Mucosa of rectum (tissue), 2 donors: ENCODE results near the gene BACH2.

Source experiments
- H3K27ac ChIP-seq, 2 donors: one replicate each; pipeline ENCODE4 v1.7.0; 2013; ENCODE audit warnings: inconsistent platforms in 2 of 2, low read depth in 2 of 2, low read length in 2 of 2
- H3K27me3 ChIP-seq, 2 donors: one replicate each; pipeline ENCODE4 v1.7.0; 2013; ENCODE audit warnings: low read length in 2 of 2; ENCODE audit not compliant: control insufficient read depth in 2 of 2, insufficient read depth in 2 of 2
- H3K36me3 ChIP-seq, 2 donors: one replicate each; pipeline ENCODE4 v1.7.0; 2013; ENCODE audit warnings: low read length in 2 of 2; ENCODE audit not compliant: control insufficient read depth in 2 of 2, insufficient read depth in 2 of 2
- H3K4me1 ChIP-seq, 2 donors: one replicate each; pipeline ENCODE4 v1.7.0; 2013; ENCODE audit warnings: low read length in 2 of 2, mild to moderate bottlenecking in 1 of 2; ENCODE audit not compliant: control insufficient read depth in 2 of 2, insufficient read depth in 2 of 2
- H3K4me3 ChIP-seq, 2 donors: one replicate each; pipeline ENCODE4 v1.7.0; 2013; ENCODE audit warnings: low read length in 2 of 2
- H3K9ac ChIP-seq, 2 donors: one replicate each; pipeline ENCODE4 v1.7.0; 2013; ENCODE audit warnings: low read length in 2 of 2, low read depth in 1 of 2, mild to moderate bottlenecking in 1 of 2
- H3K9me3 ChIP-seq, 2 donors: one replicate each; pipeline ENCODE4 v1.7.0; 2013; ENCODE audit warnings: low read length in 2 of 2; ENCODE audit not compliant: control insufficient read depth in 2 of 2
- donor health status: healthy.
- donor health status: Normal muscosa, but diverticular disease.

The BACH2 gene

GRCh38 chr6:90202156-90202555 is 94.5 kb downstream of the BACH2 start:
- Histone ChIP-seq H3K36me3 (no peaks in the 10 kb centered on the region), H3K4me1 (no peaks in the 10 kb centered on the region), H3K27ac (no peak overlapping the region), H3K9ac (no peak overlapping the region), H3K9me3 (no peaks in the 10 kb centered on the region), H3K27me3 (no peaks in the 10 kb centered on the region), H3K4me3 (no peak overlapping the region)

- H3K4me1 ChIP-seq = no peaks in the 10 kb centered on the region
- no peak overlapping the region for H3K27ac ChIP-seq
- H3K9me3 ChIP-seq = no peaks in the 10 kb centered on the region
- no peaks in the 10 kb centered on the region for H3K36me3 ChIP-seq
- no peak overlapping the region for H3K4me3 ChIP-seq
- H3K9ac ChIP-seq = no peak overlapping the region
- H3K27me3 ChIP-seq = no peaks in the 10 kb centered on the region
Observed at GRCh38 chr6:90199900-90200299, 96.7 kb downstream of the BACH2 start.

GRCh38 chr6:90198758-90199425 is 97.8 kb downstream of the BACH2 start:
- Histone ChIP-seq H3K4me1 (no peaks in the 10 kb centered on the region), H3K27ac (no peak overlapping the region), H3K36me3 (no peaks in the 10 kb centered on the region), H3K27me3 (no peaks in the 10 kb centered on the region), H3K9me3 (no peaks in the 10 kb centered on the region), H3K9ac (no peak overlapping the region), H3K4me3 (no peak overlapping the region)

- Histone ChIP-seq H3K36me3 (no peaks in the 10 kb centered on the region), H3K4me1 (no peaks in the 10 kb centered on the region), H3K27me3 (no peaks in the 10 kb centered on the region), H3K4me3 (no peak overlapping the region), H3K9ac (no peak overlapping the region), H3K27ac (no peak overlapping the region), H3K9me3 (no peaks in the 10 kb centered on the region)
Observed at GRCh38 chr6:90197854-90198496, 98.7 kb downstream of the BACH2 start.

GRCh38 chr6:90195094-90195829 is 101.4 kb downstream of the BACH2 start:
- Histone ChIP-seq H3K4me3 (no peak overlapping the region), H3K4me1 (no peaks in the 10 kb centered on the region), H3K27me3 (no peaks in the 10 kb centered on the region), H3K36me3 (no peaks in the 10 kb centered on the region), H3K9ac (no peak overlapping the region), H3K27ac (no peak overlapping the region), H3K9me3 (no peaks in the 10 kb centered on the region)

DNA sequence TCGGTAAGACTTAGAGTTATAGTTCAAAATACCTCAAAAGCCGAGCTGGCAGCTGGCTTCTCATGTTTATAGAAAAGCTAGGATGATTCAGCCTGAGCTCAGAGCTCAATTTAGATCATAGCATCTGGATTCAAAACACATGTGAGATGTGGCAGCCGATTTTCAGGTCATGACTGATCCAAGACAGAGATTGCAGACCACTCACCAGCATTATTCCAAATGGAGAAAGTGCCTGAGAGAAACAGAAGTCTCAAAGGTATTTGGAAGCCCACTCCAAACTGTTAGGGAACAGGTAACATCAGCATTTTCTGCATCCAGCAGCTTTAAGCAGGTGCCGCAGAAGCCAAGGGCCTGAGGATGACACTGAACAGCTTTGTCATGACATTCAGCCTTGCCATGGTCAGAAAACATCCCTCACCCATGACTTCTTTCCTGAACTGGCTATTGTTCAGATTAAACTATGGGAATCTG is 102.2 kb downstream of the BACH2 start:
- Histone ChIP-seq H3K4me3 (no peak overlapping the region), H3K36me3 (no peaks in the 10 kb centered on the region), H3K9ac (no peak overlapping the region), H3K27ac (no peak overlapping the region), H3K4me1 (no peaks in the 10 kb centered on the region), H3K27me3 (no peaks in the 10 kb centered on the region), H3K9me3 (no peaks in the 10 kb centered on the region)

DNA sequence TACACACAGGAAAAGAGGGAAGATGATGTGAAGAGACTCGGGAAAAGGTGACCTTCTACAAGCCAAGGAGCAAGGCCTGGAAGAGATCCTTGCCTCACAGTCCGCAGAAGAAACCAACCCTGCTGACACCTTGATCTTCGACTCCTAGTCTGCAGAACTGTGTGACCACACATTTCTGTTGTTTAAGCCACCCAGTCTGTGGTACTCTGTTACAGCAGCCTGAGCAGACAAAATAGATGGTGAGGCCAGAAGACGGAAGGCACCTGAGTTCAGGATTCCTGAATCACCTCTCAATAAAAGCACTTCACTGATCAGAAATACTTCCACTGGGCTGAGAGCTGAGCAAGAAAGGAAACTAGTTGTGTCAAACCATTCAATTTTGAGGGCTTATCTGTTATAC is 103.3 kb downstream of the BACH2 start:
- Histone ChIP-seq H3K36me3 (no peaks in the 10 kb centered on the region), H3K9me3 (no peaks in the 10 kb centered on the region), H3K9ac (no peak overlapping the region), H3K27me3 (no peaks in the 10 kb centered on the region), H3K4me1 (no peaks in the 10 kb centered on the region), H3K4me3 (no peak overlapping the region), H3K27ac (no peak overlapping the region)

DNA sequence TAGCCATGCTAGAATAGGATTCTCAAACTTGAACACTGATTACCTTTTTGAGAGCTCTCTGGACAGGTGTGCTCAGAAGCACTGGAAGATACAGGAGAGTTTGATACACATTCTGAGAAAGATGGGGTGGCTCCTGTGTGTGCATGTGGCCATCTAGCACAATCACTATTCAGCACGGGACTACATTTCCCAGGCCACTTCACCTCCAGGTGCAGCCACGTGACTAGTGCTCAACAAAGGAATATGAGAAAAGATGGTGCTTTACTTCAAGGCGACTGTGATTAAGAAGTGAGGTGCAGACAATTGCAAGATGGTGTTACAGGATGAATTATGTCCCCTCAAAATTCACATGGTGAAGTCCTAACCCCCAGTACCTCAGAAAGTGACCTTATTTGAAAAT is 103.8 kb downstream of the BACH2 start:
- Histone ChIP-seq H3K9me3 (no peaks in the 10 kb centered on the region), H3K27ac (no peak overlapping the region), H3K27me3 (no peaks in the 10 kb centered on the region), H3K9ac (no peak overlapping the region), H3K4me1 (peaks cover 0 to under 1% of the 10 kb centered on the region in 2 donors), H3K36me3 (no peaks in the 10 kb centered on the region), H3K4me3 (no peak overlapping the region)

DNA sequence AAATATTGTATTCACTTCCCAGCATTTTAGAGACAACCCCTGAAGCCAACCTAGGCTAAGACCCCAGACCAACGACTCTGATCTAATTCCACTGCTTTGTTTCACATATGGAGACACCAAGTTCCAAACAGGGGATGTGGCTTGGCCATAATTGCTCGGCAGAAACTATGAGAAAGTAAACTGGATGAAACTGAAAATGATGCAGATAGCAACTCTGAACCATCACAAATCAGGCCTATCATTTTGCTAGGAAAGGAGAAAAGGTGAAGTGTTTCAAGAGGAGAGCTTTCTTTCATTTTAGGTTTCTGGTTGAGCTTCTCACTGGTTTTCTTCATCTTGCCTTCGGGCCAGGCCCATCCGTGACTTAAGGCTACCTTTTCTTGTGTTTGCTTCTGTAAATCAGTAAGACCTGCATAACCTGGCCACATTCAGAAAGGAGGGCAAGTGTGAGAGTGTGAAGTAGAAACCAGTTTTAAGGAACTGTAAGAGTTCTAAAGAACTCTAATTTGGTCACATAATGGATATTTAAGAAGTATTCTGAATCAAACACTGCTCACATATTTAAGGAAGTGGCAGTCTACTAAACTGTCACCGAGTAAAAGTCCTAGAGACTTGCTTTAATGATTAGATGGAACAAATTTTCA is 105.8 kb downstream of the BACH2 start:
- Histone ChIP-seq H3K27ac (no peak overlapping the region), H3K9ac (no peak overlapping the region), H3K36me3 (no peaks in the 10 kb centered on the region), H3K4me3 (no peak overlapping the region), H3K9me3 (no peaks in the 10 kb centered on the region), H3K4me1 (peaks cover 0 to 4% of the 10 kb centered on the region in 2 donors), H3K27me3 (no peaks in the 10 kb centered on the region)

- Histone ChIP-seq H3K27ac (no peak overlapping the region), H3K4me1 (peaks cover 0 to 4% of the 10 kb centered on the region in 2 donors)
Observed at GRCh38 chr6:90190131-90190530, 106.5 kb downstream of the BACH2 start.

More at GRCh38 chr6:90190131-90190530, 106.5 kb downstream of the BACH2 start:
- Histone ChIP-seq H3K27me3 (no peaks in the 10 kb centered on the region), H3K4me3 (no peak overlapping the region), H3K9me3 (no peaks in the 10 kb centered on the region), H3K9ac (no peak overlapping the region), H3K36me3 (no peaks in the 10 kb centered on the region)
